Loucy (cell line): ENCODE data around the gene REC8.

ENCODE experiments used
- H2AFZ ChIP-seq: fragments of 200-600 bp; sonication (generic); 2 replicates; pipeline ENCODE4 v1.6.0; 2016; ENCODE audit warnings: antibody characterized with exemption, mild to moderate bottlenecking, low read length, moderate library complexity
- H3F3A ChIP-seq: fragments of 200-600 bp; 2 replicates; pipeline ENCODE4 v1.6.0; 2016; ENCODE audit warnings: antibody characterized with exemption, low read depth, mild to moderate bottlenecking
- H3K27me3 ChIP-seq: fragments of 200-600 bp; sonication (generic); 2 replicates; pipeline ENCODE4 v1.6.1; 2014; ENCODE audit warnings: low read length, mild to moderate bottlenecking; ENCODE audit not compliant: insufficient read depth, poor library complexity, severe bottlenecking
- H3K36me3 ChIP-seq: fragments of 200-600 bp; sonication (generic); 2 replicates; pipeline ENCODE4 v1.6.1; 2016; ENCODE audit warnings: low read length; ENCODE audit not compliant: insufficient read depth
- H3K4me1 ChIP-seq: fragments of 200-600 bp; sonication (generic); 2 replicates; pipeline ENCODE4 v1.5.1; 2014; ENCODE audit warnings: low read length, mild to moderate bottlenecking; ENCODE audit not compliant: insufficient read depth, poor library complexity, severe bottlenecking
- H3K4me2 ChIP-seq: fragments of 200-600 bp; sonication (generic); 2 replicates; pipeline ENCODE4 v1.6.0; 2014; ENCODE audit warnings: antibody characterized with exemption, low read length, low read depth, mild to moderate bottlenecking; ENCODE audit not compliant: poor library complexity, severe bottlenecking
- H3K4me3 ChIP-seq: fragments of 200-600 bp; sonication (generic); 2 replicates; pipeline ENCODE4 v1.5.1; 2014; ENCODE audit warnings: low read length, mild to moderate bottlenecking, mixed read lengths; ENCODE audit not compliant: poor library complexity, severe bottlenecking
- H3K79me2 ChIP-seq: fragments of 200-600 bp; sonication (generic); 2 replicates; pipeline ENCODE4 v1.6.1; 2014; ENCODE audit warnings: low read length; ENCODE audit not compliant: insufficient read depth
- H3K9ac ChIP-seq: fragments of 200-600 bp; sonication (generic); 2 replicates; pipeline ENCODE4 v1.6.0; 2014; ENCODE audit warnings: mild to moderate bottlenecking, low read depth, low read length, moderate library complexity; ENCODE audit not compliant: poor library complexity, severe bottlenecking
- H3K9me2 ChIP-seq: fragments of 200-600 bp; sonication (generic); replicated peaks from 2 replicates; pipeline ENCODE4 v1.6.1; 2016; ENCODE audit warnings: low read depth, low read length, mixed read lengths
- H3K9me3 ChIP-seq: fragments of 200-600 bp; sonication (generic); 2 replicates; pipeline ENCODE4 v1.6.1; 2014; ENCODE audit warnings: mild to moderate bottlenecking, antibody characterized with exemption, low read length, low read depth; ENCODE audit not compliant: insufficient read depth
- H4K20me1 ChIP-seq: fragments of 200-600 bp; sonication (generic); 2 replicates; pipeline ENCODE4 v1.6.0; 2014; ENCODE audit warnings: antibody characterized with exemption, low read length, mild to moderate bottlenecking; ENCODE audit not compliant: insufficient read depth, poor library complexity, severe bottlenecking
- EZH2phosphoT487 ChIP-seq: fragments of 200-600 bp; IDR thresholded peaks from 2 replicates; pipeline ENCODE4 v1.6.1; 2018; ENCODE audit warnings: antibody characterized with exemption, mild to moderate bottlenecking, moderate library complexity, borderline replicate concordance
- TF ChIP-seq, protein P1 (sequence below): fragments of 200-600 bp; sonication (generic); conservative IDR thresholded peaks from 2 replicates; pipeline ENCODE4 v1.5.1; 2014; ENCODE audit warnings: mild to moderate bottlenecking, antibody characterized with exemption, low read length

Gene REC8

DNA sequence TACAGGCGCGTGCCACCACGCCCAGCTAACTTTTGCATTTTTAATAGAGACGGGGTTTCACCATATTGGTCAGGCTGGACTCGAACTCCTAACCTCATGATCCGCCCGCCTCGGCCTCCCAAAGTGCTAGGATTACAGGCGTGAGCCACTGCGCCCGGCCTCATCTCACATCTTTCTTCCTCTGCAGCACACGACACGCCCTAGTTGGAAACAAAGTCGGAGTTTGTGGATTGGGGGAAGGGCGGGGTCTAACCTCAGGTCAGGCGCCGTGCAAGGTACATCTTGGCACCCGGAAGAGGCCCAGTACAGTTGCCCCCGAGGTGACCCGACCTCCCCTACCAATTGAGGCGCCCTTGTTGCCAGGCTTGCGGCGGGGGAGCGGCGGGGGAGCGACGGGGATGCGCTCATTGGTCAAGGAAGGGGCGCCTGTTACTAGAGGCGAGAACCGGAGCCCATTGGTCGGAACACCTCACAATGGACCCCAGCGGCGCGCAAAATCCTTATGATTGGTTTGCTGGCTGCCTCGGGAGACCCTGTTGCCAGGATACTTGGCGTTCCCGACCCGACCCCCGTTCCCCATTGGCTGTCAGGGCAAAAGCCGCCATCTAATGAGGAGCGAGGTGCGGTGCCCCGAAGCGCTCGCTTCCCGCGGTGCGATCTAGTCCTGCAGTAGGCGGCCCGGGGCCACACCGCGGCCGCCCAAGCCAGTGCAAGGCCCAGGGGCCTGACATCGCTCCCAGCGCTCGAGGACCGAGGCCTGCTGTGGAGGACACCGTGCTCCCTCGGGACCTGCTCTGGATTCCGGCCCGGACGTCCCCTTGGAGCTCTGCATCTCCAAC lies at the start of gene REC8:
Gene REC8, plus strand, starts transcription at position 659 of the 839 bp plus-strand sequence. CDS start 473 bp downstream, outside the sequence.
- no peaks in the 10 kb centered on the region for H3K27me3 ChIP-seq
- H3K36me3 ChIP-seq = no peaks in the 10 kb centered on the region
- H3F3A ChIP-seq = no peaks in the 10 kb centered on the region
- H3K4me1 ChIP-seq = no peaks in the 10 kb centered on the region
- H3K9me3 ChIP-seq = no peaks in the 10 kb centered on the region
- no peak within 1 kb of the TSS for H2AFZ ChIP-seq
- H3K4me2 ChIP-seq = no peak within 1 kb of the TSS
- TF ChIP-seq, protein P1, sequence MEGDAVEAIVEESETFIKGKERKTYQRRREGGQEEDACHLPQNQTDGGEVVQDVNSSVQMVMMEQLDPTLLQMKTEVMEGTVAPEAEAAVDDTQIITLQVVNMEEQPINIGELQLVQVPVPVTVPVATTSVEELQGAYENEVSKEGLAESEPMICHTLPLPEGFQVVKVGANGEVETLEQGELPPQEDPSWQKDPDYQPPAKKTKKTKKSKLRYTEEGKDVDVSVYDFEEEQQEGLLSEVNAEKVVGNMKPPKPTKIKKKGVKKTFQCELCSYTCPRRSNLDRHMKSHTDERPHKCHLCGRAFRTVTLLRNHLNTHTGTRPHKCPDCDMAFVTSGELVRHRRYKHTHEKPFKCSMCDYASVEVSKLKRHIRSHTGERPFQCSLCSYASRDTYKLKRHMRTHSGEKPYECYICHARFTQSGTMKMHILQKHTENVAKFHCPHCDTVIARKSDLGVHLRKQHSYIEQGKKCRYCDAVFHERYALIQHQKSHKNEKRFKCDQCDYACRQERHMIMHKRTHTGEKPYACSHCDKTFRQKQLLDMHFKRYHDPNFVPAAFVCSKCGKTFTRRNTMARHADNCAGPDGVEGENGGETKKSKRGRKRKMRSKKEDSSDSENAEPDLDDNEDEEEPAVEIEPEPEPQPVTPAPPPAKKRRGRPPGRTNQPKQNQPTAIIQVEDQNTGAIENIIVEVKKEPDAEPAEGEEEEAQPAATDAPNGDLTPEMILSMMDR = no peak
- TF ChIP-seq EZH2phosphoT487 = no peak
- no peaks in the 10 kb centered on the region for H4K20me1 ChIP-seq
- no peaks in the 10 kb centered on the region for H3K9me2 ChIP-seq
- H3K4me3 ChIP-seq = no peak within 1 kb of the TSS
- no peak within 1 kb of the TSS for H3K9ac ChIP-seq
- no peaks in the 10 kb centered on the region for H3K79me2 ChIP-seq

DNA sequence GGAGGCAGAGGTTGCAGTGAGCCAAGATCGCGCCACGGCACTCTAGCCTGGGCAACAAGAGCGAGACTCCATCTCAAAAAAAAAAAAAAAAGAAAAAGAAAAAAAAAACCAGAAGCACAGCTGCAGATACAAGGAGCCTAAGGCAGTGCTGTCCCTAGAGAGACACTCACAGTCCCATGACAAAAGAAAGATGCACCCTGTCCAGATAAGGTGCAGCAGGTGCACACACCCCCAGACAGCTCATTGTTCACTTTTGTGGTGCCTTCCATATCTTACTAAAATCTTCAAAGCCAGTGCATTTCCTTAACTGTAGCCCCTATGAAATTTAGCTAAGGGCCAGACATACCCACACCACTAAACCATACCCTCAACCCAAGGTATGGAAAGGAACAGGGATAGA lies 49.5 kb upstream of the REC8 start:
- no peak overlapping the region for H3K4me3 ChIP-seq
- H3K9me2 ChIP-seq = no peaks in the 10 kb centered on the region
- peaks cover 2% of the 10 kb centered on the region; the same call in 1 of the 2 replicates for H3K79me2 ChIP-seq
- no peak for TF ChIP-seq EZH2phosphoT487
- TF ChIP-seq, protein P1 = no peak
- H3K4me2 ChIP-seq = no peak overlapping the region
- no peak overlapping the region for H3K9ac ChIP-seq
- no peaks in the 10 kb centered on the region for H3K4me1 ChIP-seq
- H3F3A ChIP-seq = no peaks in the 10 kb centered on the region
- peaks cover 46% of the 10 kb centered on the region for H3K36me3 ChIP-seq
- peaks cover under 1% of the 10 kb centered on the region for H4K20me1 ChIP-seq
- no peaks in the 10 kb centered on the region for H3K27me3 ChIP-seq
- H2AFZ ChIP-seq = no peak overlapping the region
- H3K9me3 ChIP-seq = no peaks in the 10 kb centered on the region

DNA sequence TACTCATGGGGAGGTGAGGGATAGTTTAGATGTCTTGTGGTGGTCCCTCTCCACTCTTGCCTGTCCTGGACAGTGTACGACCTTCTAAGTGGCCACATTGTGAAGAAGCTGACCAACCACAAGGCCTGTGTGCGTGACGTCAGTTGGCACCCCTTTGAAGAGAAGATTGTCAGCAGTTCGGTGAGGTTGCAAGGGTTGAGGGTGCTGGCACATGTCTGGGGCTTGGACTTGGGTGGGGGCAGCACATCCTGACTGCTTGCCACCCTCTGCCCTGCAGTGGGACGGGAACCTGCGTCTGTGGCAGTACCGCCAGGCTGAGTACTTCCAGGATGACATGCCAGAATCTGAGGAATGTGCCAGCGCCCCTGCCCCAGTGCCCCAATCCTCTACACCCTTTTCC lies 49.0 kb upstream of the REC8 start:
- Histone ChIP-seq H3K4me1 (no peaks in the 10 kb centered on the region), H3K9me2 (no peaks in the 10 kb centered on the region), H3K4me3 (no peak overlapping the region), H3K9me3 (no peaks in the 10 kb centered on the region), H3K79me2 (no peaks in the 10 kb centered on the region), H2AFZ (no peak overlapping the region), H3K4me2 (no peak overlapping the region), H3K9ac (no peak overlapping the region), H3K36me3 (peaks cover 42% of the 10 kb centered on the region), H4K20me1 (no peaks in the 10 kb centered on the region), H3F3A (no peaks in the 10 kb centered on the region), H3K27me3 (no peaks in the 10 kb centered on the region)
- no peak for TF ChIP-seq EZH2phosphoT487
- TF ChIP-seq, protein P1 = no peak
